Suppressor macrophage treated with lipopolysaccharide for 1 hour (primary cell): ENCODE data around the gene UNC5C.

ENCODE experiments used
- DNase-seq, 3 donors: peaks; one replicate each; pipeline ENCODE4 v3.0.0-alpha.2; 2020 to 2022

UNC5C gene

DNA sequence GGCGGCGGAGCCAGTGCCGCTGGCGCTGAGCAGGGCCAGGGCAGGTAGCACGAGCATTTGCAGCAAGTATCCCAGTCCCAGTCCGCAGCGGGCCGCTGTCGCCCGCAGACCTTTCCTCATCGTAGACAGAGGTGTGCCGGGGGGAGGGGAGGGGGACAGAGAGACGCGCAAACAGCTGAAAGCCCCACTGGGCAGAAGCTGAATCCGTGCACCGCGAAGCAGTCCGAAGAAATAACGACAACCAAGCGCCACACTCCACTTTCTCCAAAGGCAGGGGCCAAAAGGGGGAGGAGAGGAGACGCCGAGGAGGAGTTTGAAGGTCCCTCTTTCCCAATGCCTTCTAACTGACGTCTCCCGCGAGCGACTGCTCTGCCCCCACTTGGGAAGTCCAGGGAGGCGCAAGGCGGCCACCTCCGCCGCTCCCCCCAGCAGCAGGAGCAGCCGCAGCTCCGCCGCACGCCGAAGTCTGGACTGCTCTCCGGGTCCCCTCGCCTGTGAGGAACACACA lies at the start of gene UNC5C:
Gene UNC5C, minus strand, starts transcription at position 236 of the 508 bp plus-strand sequence.
- peak; percentile 71 to 85 (median 78) for DNase-seq

DNA sequence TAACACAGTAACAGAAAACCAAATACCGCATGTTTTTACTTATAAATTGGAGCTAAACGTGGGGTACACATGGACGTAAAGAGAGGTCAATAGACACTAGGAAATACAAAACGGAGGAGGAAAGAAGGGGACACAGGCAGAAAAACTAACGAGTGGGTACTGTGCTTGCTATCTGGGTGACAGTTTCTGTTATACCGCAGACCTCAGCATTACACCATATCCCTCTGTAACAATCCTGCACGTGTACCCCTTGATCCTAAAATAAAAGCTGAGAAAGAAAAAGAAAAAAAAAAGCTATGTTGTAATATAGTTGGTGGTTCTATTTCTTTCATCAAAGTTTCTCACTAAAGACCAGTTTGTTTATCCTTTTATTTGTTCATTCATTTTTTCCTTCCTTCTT lies 47.9 kb upstream of the UNC5C start:
- no peak for DNase-seq

DNA sequence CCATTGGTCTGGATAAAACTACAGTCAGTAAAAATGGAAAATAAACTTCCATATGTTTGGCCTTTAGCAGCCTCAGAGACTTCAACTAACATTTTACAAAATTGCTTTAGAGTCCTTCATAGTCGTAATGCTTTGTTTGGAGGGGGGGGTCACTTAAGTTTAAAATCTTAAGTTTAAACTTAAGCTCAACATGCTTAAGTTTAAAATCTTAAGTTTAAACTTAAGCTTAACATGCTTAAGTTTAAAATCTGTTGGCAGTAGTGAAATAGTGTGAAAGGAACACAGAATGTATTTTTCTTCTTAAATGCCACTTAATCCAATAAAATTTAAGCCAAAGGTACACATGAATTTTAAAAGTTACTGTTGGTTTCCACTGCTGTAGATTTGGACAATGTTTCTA lies 45.9 kb upstream of the UNC5C start:
- DNase-seq, result peak in 1 of 3 donors; percentile 1

DNA sequence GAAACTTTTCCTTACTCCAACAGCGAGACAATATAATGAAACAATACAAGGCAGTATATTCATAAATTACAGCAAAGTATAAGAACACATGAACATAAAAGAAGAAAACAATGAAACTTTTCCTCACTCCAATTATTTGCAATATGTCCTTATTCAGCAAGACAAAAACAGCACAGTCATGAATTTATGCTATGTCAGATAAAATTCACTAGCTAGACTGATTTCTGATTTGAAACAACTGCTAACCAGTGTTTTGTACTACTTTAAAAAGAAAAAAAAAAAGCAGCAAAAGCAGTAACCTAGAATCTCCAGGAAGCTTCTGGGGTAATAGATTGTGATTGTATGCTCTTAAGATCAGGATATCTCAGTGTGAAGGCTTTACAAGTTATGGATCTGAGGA lies 45.2 kb upstream of the UNC5C start:
- peak in 1 of 3 donors; percentile 11 for DNase-seq

DNA sequence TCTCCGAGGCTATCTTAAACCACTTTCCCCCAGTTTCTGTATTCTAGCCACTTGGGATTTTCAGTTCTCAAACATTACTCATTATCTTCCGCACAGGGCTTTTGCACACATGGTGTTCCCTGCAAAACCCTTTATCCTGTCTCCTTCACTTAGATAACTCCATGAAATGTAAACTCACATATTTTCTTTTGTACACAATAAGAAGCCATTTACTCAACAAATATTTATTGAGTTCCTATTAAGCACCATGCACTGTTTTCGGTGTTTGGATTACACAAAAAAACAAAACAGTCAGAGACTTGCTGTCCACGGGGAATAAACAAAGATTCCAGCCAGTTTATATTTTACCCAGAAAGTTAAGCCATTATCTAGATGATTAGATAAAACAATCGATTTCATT lies 42.5 kb upstream of the UNC5C start:
- peak in 1 of 3 donors; percentile 7 for DNase-seq

DNA sequence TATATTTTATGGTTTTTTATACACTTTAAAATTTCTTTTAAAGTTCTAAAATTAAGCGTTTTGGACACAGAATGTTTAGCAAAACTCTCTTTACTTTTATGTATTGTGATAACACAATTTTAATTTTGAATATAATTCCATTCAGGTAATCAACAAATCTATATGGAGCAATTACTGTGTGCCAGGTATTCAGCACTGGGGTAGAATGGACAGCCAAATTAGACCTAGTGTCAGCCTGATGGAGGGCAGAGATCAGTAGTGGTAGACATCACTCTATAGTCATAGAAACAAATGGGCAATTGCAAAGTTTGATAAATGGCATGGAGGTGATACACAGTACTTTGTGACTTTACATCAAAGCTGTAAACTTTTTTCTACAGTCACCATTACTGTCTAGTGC lies 41.8 kb upstream of the UNC5C start:
- peak in 1 of 3 donors; percentile 6 for DNase-seq

DNA sequence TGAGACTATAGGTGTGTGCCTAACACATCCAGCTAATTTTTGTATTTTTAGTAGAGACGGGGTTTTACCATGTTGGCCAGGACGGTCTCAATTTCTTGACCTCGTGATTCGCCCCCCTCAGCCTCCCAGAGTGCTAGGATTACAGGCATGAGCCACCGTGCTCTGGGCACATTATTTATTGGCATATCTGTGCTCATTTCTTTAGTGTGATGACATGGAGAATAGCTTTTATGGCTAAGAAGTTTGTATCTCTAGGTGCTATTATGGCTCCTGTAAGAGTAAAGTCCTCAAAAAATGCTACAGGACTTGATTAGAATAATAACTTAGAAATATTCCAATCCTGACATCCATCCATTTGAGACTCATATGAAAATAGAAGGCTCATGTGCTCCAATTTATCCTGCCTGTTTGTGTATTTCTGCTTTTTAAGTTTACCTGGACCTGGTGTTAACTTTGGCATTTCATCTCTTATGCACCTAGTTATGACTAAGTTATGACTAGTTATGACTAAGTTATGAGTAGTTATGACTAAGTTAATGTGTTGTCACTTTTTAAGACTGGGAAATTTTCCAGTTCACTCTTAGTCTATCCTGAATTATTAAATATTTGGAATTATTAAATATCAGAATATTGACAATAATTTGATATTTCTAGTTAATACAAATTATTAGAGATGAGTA lies 36.4 kb upstream of the UNC5C start:
- DNase-seq, result peak in 2 of 3 donors; percentile 26 to 28

DNA sequence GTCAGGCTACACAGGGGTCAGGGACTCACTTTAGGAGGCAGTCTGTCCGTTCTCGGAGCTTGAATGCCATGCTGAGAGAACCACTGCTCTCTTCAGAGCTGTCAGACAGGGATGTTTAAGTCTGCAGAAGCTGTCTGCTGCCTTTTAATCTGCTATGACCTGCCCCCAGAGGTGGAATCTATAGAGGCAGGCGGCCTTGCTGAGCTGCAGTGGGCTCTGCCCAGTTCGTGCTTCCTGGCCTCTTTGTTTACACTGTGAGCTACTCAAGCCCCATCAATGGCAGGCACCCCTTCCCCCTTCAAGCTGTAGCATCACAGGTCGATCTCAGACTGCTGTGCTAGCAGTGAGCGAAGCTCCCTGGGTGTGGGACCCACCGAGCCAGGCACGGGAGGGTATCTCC lies 31.5 kb upstream of the UNC5C start:
- no peak for DNase-seq

DNA sequence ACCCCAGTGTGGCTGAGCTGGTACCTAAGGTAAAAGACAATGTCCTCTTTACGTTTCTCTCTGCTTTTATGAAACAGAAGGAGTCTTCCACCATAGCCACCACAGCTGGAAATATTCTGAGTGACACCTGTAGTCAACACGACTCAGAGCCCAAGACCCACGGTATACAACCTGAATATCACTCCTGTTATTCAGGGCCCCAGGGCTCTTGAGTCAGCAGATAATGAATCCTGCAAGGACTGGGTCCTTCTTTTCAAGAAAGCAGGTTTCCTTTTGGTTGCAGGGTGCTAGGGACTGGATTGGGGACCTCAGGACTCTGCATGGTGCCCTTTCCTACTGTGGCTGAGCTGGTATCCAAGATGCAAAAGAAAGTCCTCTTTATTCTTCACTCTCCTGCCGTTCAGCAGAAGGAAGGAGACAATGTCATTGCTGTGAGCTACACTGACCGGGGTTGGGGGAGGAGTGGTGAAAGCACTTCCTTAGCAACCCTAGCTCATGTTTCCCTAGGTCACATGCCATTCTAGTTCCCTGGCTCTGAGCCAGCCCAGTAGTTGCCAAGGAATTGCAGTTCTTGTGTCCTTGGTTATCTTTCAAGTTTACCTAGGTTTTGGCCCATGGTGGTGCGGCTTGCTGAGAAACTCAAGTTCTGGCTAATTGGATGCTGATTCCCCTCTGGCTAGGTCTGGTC lies 23.7 kb upstream of the UNC5C start:
- DNase-seq, result peak; percentile 62 to 77 (median 63)

DNA sequence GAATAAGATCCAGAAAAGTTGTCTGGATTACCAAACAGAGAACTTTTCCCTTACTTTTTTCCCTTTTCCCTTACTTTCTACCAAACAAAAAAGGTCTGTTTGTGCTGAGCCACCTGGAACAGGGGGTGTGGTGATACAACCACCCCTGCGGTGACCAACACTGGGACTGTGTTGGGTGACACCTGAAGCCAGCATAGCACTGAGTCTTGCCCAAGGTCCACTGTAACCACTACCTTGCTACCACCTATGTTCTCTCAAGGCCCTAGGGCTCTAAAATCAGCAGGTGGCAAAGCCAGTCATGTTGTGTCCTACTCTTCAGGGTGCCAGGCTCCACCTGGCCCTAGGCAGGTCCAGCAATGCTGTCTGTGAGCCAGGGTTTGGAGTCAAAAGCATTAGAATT lies 22.8 kb upstream of the UNC5C start:
- DNase-seq, result no peak

DNA sequence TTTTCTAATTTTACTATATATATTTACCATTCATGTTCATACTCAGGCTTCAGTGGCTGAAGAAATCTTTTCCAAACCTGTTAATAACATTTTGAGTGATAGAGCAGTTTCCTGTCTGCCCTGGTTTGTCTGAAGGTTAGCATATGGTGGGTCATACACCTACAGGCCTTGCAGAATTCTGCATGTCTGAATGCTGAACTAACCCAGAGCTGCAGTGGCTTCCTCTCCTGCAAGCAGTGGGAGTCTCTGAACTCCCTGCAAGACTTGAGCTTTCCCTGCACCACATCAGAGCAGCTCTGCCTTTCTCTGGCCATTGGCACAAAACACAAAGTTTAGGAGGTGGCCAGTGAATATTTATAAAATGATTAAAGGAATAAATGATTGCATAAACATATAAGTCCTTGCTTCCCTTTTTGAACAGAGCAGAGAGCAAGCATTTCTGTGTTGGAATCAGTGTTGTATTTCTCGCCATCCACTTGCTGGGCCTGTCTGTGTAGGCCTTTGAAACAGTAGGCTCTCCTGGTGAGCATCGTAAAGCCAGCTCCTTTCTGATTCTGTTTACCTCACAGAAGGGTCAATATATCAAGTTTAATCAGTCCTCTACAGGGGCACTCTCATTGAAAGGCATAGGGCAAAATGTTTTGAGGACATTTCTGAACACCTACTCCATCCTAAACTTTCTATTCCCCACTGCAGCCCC lies 15.0 kb upstream of the UNC5C start:
- DNase-seq, result no peak

DNA sequence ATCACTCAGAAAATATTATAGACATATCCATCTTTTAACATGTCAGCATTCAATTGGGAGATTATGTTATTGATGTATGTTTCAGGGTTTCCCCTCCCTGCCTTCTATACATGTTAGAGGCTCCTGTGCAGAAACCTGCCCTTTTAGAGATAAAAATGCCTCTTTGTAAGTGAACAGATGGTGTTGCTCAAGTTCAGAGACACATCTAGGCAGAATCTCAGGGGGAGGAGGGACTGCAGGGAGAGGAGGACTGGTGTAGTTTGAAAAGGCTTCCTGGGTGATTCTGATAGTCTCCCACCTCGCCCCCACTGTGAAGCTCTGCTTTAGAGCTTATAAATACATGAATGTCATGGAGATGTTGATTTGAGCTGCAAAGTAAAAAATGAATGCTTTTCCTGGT lies 12.0 kb upstream of the UNC5C start:
- no peak for DNase-seq

DNA sequence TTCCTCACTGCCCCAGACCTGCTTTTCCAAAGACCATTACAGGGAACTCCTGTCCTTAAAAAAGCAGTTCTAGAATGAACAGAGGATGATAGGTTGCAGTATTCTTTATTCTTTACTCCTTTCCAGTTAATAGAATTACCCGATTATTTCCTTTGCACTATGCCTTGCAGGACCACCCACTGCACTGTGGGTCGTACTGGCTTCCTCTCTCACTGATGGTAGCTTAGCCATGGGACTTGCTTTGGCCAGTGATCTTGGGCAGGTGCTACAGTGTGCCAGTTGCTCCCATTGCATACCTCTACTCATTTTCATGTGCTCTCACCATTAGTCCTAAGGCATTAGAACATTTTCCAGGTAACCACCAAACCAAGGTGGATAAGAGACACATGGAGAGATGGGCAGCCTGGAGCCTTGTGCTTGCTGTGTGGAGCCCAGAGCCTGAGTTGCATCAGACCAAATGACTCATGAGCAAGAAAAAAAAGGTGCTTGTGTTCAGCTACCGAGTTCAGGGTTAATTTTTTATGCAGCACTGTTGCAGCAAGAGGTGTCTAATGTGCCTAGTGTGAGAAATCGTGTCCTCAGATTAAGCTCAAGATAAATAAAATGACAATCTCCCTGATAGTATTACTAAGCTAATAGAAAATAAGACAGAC lies 7.6 kb upstream of the UNC5C start:
- no peak for DNase-seq

DNA sequence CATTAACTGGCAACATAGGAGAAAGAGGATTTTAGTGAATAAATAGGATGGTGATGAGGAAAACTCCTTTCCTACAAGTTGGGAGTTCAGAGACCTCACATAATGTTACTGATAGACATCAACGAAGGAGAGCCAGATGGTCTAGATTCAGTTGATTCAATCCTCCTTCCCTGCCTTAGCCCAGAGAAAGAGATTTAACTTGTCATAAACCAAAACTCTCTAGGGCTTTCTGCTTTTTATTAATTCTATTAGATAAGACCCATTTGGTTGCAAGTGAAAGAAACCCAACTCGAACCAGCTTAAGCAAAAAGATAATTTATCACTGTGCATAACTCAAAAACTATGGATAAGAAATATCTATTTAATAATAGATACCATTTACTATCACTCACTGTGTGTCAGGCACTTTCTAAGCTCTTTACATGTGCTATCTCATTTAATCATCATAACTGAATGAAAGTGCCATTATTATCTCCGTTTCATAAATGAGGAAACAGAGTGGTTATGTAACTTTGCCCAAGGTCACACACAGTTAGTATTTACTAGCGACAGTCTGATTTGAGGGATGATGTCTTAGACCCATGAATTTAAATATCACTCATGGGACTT lies 4.3 kb upstream of the UNC5C start:
- DNase-seq, result no peak

DNA sequence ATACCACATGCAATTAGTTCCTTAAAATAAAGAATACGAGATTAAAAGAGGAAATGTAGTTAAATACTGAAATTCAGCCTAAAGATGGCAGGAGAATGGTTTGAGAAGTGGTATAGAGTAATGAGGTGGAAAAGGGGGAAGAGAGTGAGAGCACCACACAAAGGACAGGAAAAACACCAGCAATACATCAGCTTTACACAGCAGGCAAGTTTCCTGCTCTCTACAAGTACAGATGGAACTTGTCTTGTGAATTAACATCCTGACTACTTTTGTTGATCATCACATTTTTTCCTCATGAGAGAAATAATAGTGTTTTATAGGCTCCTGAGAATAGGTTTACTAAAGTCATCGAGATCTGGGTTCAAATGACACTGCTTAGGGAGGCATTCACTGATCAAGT lies 2.9 kb upstream of the UNC5C start:
- no peak for DNase-seq

DNA sequence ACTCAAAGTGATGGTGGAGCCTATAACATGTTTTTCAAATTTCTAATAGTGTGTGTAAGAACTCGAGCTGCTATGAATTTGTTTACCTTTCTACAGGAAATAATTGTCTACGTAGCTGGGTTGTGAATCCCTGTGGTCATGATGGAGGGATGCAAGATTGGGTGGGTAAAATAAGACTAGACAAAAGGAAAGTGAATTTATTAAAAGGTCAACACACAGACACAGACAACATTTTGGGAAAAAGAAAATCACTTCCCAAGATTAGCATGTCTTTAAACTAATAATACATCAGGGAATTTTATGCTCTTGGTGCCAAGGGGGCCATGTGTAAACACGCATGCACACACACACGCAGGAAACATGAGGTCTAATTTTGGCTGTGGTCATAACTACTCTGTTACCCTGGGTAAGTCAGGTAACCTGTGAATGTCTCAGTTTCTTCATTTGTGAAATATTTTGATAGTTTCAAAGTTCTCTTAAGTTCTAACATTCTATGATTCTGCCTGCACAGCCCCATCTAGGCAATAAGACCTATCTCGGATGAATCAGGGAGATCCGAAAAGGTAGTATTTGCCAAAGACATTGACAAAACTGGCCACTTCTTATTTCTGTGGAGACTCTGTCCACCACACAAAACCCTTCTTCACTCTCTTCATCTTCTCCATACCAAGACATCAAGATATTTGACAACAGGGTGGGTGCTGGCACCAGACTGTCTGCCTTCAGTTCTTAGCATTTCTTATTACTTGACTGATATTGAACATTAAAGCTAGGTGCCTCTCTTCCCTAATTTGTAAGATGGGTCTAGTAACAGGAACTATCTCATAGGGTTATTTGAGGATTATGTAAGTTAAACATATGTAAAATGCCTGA lies 1.6 kb upstream of the UNC5C start:
- DNase-seq, result peak in 1 of 3 donors; percentile 16

DNA sequence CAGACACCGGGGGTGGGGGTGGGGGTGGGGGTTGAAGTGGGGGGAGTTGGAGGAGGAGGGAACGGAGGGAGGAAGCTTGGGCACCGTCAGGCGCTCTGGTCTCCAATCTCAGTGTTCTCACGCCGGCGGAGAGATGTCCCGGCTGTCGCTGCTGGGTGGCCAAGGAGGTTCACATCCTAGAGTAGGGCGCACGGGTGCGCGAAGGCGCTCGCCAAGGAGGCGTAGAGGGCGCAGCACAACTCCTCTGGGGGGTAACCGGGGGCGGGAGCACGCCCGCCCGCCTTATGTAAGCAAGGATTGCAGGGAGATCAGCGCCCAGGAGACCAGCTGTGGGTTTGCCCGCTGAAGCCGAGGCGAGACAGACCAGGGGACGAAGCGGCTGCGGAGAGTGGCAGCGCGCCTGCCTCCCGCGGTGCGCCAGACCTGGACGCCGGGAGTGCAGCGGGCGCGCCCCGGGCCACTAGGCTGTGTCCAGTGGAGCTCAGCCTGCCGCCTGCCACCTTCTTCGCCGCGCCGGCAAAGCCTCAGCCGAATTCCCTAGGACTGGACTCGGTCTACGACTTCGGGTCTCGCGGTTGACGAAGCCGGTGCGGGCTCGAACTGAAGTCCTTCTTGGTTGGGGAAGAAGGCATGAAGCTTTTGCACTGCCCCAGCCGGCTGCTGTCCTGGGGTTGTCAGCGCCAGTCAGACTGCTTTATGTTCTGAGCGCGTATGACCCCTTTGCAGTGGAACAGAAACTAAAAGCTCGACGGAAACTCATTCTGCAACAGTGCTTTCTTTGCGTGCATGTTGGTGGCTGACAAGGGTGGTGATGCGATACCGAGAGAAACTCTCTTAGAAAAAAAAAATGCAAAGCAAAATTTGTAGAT lies 707 bp upstream of the UNC5C start:
- DNase-seq, result peak; percentile 56 to 72 (median 70)

DNA sequence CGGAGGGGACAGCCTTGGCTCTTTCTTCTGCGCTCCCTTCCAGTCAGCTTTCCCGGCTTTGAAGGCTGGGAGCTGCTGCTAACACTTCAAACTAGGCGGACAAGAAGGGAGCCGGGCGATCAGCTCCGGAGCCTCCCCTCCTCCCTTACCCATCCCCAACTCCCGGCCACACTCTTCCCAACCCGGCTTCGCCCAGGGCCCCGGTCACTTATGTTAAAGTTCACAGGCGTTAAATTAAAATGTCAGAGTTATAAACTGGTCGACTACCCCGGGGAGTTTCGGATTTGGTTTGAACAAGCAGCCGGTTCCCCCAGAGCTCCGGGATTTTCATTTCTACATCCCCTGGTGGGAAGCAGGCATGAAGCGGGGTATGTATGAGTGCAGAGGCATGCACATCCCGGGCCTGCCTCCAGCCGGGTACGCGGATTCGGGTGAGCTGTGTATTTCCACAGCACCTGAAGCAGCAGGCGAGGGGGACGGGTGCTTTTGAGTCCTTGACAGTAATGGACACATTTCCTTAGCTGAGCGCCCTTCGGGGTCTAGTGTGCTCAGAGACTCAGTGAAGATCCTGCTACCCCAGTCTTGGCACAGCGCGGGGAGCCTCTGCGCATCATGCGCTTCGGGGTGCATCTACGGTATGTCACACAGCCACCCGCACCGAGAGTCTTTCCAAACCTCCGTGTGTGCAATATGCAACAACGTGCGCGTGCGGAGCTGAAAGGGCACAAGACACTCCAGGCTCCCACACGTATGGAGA lies 880 bp downstream of the UNC5C start:
- DNase-seq, result peak; percentile 33 to 59 (median 34)

DNA sequence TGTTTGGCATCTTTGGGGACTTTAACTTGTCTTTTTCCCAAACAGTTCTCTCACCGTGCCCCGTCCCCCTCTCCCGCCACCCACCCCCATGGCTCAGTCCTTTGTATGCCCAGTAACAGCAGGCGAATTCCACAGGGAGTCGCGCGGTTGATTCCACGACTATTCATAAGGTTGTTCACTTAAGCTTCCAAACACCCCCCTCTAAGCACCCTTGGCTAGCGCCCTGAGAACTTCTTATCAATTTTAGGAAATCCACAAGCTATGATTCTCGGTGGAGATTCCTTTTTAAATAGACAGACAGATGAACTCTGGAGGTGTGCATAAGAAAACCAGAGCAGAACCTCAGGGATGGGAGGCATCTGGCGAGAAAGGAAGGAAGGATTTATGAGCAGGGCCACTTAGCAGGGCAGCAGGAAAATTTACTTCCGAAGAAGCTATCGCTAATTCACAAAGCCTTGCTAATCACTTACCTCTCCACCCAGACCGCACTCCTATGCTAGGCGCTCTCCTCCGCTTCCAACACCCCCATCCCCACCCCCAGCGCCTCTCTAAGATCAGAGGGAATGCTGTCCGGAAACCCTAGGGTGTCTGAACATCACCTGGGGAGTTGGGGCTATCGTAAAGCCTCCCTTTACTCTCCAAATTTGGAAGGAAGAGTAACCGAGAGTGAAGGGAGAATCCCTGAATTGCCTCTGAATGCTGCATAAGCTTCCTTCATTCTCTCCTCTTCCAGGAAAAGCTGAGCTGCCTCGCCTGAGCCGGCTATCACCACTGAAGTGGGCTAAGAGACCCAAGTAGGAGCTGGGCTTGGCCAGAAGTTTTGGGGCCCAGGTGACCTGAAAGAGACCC lies 1.7 kb downstream of the UNC5C start:
- peak in 1 of 3 donors; percentile 5 for DNase-seq
